TTC549 (cell line): ENCODE data around the gene TTYH3.

Source experiments
- FAIRE-seq: peaks from 2 replicates; lab custom pipeline; 2012; peaks lifted over from hg19 to GRCh38; lab: Jason Lieb, UNC

The TTYH3 gene

GRCh38 chr7:2616387-2617324 is 15.1 kb upstream of the TTYH3 start:
- FAIRE-seq, result no peak

DNA sequence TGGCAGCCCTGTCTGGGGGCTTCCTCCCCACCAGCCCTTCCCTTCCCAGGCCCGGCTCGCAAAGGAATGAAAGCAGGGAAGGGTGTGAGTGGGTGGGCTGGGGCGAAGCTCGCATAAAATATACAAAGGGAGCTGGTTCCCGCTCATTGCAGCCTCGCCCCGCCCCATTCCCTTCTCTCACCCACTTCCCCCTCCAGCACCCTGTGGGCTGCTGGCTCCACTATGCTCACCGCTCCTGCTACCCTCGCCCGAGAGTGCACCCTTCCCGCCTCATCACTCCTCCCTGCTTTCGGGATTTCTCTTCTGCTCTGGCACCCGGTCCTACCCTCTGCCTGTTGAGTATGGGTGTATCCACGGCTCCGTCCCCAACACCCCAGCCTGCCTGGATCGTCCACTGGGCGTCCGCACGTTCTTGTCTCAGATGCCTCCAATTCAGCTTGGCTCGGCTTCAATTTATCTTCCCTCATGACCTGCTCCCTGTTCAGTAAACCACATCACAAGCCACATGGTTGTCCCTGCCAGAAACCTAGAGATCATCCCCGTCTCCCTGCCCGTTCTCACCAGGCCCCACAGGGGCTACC is 14.4 kb upstream of the TTYH3 start:
- no peak for FAIRE-seq

DNA sequence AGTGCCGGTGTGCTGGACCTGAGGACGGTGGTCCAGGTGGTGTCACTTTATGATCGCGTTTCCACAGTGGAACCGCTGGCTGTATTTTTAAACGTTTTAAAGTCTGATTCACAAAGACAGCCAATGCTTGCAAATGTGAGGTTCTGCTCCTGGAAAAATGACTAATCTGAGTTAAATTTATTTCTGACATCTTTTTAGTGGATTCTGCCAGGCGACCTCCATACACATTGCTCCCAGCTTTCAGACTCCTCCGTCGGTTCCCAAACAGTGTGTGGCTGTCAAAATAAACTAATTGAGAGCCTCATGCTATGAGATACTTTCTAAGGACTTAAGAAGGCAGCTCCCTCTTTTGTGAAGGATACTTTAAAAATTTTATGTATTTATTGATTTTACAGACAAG is 12.7 kb upstream of the TTYH3 start:
- no peak for FAIRE-seq

GRCh38 chr7:2621061-2621828 is 10.5 kb upstream of the TTYH3 start:
- no peak for FAIRE-seq

DNA sequence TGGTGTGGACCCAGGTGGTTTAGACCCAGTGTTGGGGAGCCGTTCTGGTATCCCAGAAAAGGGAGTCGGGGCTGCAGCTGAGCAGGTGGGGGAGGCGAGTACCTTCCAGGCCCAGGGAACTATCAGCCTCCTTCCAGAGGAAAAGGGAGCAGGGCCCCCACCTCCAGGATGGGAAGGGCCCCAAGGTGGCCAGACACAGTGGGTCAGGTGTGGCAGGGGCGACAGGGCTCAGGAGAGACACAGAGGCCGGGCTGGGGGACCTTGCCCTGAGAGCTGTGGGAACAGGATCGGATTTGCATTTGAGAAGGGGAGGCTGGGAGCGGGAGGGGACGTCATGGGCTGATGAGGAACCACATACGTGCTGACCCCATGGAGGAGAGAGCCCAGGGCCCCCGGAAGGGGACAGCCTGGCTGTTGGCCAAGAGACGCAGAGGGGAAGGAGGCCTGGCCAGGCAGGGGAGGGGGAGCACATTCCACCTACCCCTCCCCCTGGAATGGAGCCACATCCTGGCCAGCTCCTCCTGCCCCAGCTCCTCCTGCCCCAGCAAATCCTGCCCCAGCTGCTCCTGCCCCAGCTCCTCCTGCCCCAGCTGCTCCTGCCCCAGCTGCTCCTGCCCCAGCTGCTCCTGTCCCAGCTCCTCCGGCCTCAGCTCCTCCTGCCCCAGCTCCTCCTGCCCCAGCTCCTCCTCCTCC is 9.7 kb upstream of the TTYH3 start:
- no peak for FAIRE-seq

- FAIRE-seq, result no peak
Observed at GRCh38 chr7:2622869-2623697, 8.7 kb upstream of the TTYH3 start.

DNA sequence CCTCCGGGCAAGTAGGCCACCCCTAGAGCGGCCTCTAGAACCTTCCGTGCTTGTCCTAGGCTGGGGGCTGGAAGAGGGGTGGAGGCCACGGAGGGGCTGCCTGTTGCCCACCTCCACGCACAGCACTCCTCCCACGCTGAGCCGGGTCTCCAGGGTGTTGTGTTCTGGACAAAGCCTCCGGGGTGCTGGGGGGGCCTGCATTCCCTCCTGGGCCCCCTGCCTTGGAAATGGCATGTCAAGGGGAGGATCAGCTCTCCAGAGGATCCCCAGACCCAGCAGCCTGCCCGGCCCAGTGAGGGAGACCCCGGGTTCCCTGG is 8.1 kb upstream of the TTYH3 start:
- FAIRE-seq, result no peak

DNA sequence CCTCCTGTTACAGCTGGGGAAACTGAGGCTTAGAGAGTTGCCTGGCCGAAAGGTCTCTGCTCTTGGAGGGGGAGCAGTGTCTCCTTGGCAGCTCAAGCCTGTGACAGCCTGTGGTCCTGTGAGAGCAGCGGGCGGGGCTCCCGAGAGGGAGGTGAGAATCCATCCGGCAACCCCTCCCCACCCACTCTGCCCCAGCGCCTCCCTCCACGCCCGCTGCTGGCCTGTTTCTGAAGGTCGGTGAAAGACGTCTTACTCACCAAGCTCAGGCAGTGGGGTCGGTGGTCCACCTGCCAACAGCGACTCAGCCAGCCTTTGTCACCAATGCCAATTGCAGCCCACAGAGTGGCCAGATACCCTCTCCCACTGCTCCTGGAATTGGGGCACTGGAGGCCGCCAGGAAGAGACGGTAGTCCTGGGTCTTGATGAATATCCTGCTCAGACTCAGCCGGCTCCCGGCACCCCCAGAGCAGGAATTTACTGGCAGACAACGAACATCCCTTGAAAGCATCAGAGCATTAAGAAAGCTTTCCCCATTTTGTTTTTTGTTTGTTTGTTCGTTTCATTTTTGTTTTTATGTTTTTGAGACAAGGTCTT is 7.4 kb upstream of the TTYH3 start:
- no peak for FAIRE-seq

GRCh38 chr7:2626498-2627117 is 5.2 kb upstream of the TTYH3 start:
- no peak for FAIRE-seq

DNA sequence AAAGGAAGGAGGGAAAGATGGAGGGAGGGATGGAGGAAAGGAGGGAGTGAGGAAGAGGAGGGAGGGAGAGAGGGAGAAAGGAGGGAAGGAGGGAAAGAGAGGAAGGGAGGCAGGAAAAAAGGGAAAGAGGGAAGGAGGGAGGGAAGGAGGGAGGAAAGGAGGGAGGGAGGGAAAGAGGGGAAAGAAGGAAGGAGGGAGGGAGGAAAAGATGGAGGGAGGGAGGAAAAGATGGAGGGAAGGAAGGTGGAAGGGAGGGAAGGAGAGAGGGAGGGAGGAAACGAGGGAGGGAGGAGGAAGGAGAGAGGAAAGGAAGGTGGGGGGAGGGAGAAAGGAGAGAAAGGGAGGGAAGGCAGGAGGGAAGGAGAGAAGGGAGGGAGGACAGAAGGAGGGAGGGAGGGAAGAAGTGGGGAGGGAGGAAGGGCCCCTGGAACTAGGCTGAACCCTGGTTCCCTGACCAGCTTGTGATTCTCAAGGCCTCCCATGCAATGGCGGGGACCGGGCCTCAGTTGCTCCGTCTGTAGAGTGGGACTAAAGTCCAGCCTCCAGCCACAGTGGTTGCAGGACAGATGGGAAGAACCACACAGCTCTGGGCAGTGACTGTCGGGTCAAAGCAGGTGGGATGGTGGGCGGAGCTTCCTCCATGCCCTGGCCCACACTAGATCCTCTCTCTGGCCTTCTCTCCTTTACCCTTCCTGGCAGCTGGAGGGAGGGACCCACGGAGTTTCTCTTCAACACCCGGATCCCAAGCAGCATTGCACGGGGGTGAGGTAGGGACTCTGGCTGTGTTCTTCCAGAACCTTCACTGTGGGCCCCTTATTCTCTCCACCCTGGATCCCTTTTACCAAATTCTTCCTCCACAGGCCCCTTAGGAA is 4.3 kb upstream of the TTYH3 start:
- FAIRE-seq, result no peak

DNA sequence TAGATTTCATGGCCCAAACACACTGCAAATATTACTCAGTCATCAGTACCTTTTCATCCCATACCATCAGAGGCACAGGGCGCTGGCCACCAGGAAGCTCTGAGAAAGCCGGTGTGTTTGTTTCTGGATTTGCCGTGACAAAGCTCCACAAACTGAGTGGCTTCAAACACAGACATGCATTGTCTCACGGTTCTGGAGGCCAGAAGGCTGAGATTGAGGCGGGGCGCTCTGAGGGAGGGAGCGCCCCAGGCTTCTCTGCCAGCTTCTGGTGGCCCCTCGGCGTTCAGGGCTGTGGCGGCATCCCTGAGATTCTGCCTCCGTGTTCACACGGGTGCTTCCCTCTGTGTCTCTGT is 3.7 kb upstream of the TTYH3 start:
- FAIRE-seq, result no peak

- no peak for FAIRE-seq
Observed at GRCh38 chr7:2628891-2629290, 2.9 kb upstream of the TTYH3 start.

- no peak for FAIRE-seq
Observed at GRCh38 chr7:2629746-2630681, 1.8 kb upstream of the TTYH3 start.

DNA sequence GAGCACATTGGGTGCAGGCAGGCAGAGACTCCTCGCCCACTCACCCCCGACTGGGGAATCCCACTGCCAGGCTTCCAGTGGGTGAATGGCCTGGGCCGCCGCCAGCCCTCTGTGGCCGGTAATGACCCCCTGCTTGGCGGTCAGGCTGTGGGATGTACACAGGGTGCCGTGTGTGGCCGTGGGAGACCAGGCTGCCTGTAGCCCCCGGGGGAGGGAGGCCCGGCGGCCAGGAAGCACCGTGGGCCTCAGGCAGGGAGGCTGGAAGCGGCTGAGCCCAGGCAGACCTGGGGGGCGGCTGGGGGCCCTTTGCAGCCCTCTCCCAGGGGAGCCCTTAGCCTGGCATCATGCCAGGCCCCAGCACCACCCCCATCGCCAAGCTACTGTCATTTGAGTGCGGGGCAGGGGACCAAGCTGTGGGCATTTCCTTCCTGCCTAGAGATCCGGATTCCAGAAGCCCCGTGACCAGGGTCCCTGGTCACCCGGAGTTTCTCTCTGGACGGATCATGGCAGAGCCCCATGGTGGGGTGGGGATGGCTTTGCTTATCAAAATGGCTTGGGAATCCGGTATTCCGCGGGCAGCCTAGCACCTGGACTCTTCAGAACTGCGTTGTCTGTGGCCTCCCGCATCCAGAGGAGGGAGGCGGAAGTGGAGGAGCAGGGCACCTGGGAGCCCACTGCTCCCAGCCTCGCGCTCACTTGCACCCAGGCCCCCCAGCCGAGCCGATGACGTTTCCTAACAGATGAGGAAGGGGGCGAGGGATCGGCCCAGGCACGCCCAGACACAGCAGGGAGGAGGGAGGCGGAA is 1.1 kb downstream of the TTYH3 start:
- FAIRE-seq, result no peak

DNA sequence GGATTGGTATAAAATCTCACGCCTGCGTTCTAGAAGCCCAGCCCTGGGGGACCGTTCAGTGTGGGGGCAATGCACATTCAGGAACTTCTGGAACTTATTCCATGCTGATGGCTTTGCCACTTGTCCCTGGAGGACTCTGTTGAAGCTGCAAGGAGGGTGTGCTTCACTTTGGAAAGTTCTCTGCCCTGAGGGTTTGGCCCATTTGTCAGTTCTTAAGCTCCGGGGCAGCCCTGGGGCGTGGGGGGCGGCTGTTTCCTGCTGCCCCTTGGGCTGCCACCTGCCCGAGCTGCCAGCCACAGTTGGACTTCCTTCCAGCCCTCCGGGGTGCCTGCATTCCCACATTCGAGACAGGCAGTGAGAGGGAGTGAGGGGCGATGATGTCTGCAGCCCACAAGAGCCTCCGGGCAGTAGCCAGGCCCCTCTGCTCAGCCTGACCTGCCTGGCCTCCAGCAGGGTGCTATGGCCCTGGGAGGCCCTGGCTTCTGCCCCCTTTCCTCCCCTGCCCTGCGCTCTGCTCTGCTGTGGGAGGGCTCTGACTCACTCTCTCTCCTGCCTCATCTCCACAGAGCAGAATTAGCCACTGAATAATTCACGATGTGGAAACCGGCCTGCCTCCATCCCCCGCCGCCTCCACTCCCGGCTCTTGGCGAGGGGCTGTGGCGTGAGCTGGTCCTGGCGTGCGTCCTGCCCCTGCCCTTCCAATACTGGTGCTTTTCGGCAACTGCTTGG is 1.9 kb downstream of the TTYH3 start:
- FAIRE-seq, result no peak

- no peak for FAIRE-seq
Observed at GRCh38 chr7:2634267-2635145, 2.7 kb downstream of the TTYH3 start.
